ENCODE measurements around the gene PLXNA4.

PLXNA4 gene

DNA sequence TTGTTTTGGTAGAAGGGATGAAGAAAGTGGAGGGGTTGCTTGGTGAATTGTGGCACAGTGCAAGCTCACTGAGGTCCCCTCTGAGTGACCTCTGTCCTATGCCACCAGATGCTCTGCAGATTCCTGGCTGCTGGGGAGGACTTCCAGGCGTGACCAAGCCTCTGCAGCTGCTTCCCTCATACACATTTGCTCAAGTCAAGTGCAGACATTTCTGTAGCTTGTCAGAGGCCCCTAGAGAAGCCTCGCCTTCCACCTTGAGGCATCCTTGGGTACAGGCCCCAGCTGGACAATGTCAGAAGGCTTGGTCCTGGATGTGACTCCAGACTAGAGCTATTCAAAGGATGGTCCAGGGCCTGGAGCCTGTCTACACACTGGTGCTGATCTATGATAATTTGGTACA lies 464.2 kb downstream of the PLXNA4 start:
- no peaks in the 10 kb centered on the region for H3K27me3 Mint-ChIP-seq
- H3K36me3 Mint-ChIP-seq (ENCODE audit: low read depth), result no peaks in the 10 kb centered on the region
- H3K4me3 Mint-ChIP-seq, result no peak overlapping the region
- H3K27ac Mint-ChIP-seq, result no peak overlapping the region
- H3K4me1 Mint-ChIP-seq (ENCODE audit: low read depth), result no peaks in the 10 kb centered on the region
- H3K9me3 Mint-ChIP-seq, result no peaks in the 10 kb centered on the region
- intact Hi-C loops (cut with micrococcal nuclease), result no loop called here

GRCh38 chr7:132110692-132111091 lies 465.6 kb downstream of the PLXNA4 start:
- Mint-ChIP-seq H3K4me1 (ENCODE audit: low read depth) (no peaks in the 10 kb centered on the region), H3K36me3 (ENCODE audit: low read depth) (no peaks in the 10 kb centered on the region), H3K9me3 (no peaks in the 10 kb centered on the region), H3K27me3 (no peaks in the 10 kb centered on the region), H3K27ac (no peak overlapping the region), H3K4me3 (no peak overlapping the region)
- intact Hi-C loops (cut with micrococcal nuclease), result no loop called here

DNA sequence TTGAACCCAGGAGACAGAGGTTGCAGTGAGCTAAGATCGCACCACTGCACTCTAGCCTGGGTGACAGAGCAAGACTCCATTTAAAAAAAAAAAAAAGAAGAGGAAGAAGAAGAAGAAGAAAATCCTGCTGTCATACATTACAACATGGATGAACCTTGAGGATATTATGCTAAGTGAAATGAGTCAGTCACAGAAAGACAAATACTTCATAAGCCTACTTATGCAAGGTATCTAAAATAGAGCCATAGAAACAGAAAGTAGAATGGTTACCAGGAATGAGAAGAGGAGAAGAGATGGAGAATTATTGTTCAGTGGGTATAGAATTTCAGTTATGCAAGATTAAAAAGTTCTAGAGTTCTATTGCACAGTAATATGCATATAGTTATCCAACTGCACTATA lies 466.5 kb downstream of the PLXNA4 start:
- Mint-ChIP-seq H3K9me3 (no peaks in the 10 kb centered on the region), H3K4me3 (no peak overlapping the region), H3K27ac (no peak overlapping the region), H3K36me3 (ENCODE audit: low read depth) (no peaks in the 10 kb centered on the region), H3K27me3 (no peaks in the 10 kb centered on the region), H3K4me1 (ENCODE audit: low read depth) (no peaks in the 10 kb centered on the region)
- intact Hi-C loops (cut with micrococcal nuclease), result no loop called here

GRCh38 chr7:132108563-132108962 lies 467.7 kb downstream of the PLXNA4 start:
- Mint-ChIP-seq H3K27me3 (no peaks in the 10 kb centered on the region), H3K4me3 (no peak overlapping the region), H3K9me3 (no peaks in the 10 kb centered on the region), H3K36me3 (ENCODE audit: low read depth) (no peaks in the 10 kb centered on the region), H3K27ac (no peak overlapping the region), H3K4me1 (ENCODE audit: low read depth) (no peaks in the 10 kb centered on the region)
- intact Hi-C loops (cut with micrococcal nuclease), result no loop called here

DNA sequence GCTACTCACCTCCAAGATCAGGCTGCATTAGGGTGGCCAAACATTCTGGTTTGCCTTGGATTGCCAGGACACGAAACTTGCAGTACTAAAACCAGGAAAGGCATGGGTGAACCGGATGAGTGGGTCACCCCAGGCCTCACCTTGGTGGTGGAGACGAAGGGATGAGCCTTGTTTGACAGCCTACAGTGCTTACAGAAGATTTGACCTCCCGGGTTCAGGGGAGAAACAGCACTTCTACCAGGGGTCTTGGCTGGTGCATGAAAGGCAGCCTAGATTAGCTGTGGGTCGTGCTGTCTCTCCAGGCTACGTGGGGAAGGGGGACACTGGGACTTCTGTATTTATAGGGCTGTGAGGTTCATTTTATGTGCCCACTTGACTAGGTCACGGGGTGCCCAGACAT lies 469.8 kb downstream of the PLXNA4 start:
- Mint-ChIP-seq H3K4me3 (no peak overlapping the region), H3K4me1 (ENCODE audit: low read depth) (no peaks in the 10 kb centered on the region), H3K36me3 (ENCODE audit: low read depth) (no peaks in the 10 kb centered on the region), H3K27ac (no peak overlapping the region), H3K9me3 (no peaks in the 10 kb centered on the region), H3K27me3 (no peaks in the 10 kb centered on the region)
- intact Hi-C loops (cut with micrococcal nuclease), result no loop called here

DNA sequence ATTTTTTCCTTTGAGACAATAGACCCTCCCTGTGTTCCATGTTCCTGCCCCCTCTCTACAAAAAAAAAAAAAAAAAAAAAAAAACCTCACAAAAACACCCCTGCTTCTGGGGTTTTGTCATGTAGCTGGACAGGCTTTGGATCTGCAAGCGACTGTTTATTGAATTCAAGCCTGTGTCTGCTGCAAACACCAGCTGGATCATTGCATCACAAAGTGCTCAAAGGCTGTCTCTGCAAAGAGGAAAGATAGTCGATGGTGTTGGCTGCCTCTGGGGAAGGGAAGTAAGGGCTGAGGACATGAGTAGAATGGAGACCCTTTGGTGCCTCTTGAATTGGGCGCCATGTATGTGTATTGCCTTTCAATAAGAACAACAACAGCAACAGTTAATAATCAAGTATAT lies 471.2 kb downstream of the PLXNA4 start:
- H3K36me3 Mint-ChIP-seq (ENCODE audit: low read depth), result no peaks in the 10 kb centered on the region
- no peaks in the 10 kb centered on the region for H3K9me3 Mint-ChIP-seq
- intact Hi-C loops (cut with micrococcal nuclease), result no loop called here
- H3K27me3 Mint-ChIP-seq, result no peaks in the 10 kb centered on the region
- H3K4me1 Mint-ChIP-seq (ENCODE audit: low read depth), result no peaks in the 10 kb centered on the region
- H3K27ac Mint-ChIP-seq, result no peak overlapping the region
- no peak overlapping the region for H3K4me3 Mint-ChIP-seq

DNA sequence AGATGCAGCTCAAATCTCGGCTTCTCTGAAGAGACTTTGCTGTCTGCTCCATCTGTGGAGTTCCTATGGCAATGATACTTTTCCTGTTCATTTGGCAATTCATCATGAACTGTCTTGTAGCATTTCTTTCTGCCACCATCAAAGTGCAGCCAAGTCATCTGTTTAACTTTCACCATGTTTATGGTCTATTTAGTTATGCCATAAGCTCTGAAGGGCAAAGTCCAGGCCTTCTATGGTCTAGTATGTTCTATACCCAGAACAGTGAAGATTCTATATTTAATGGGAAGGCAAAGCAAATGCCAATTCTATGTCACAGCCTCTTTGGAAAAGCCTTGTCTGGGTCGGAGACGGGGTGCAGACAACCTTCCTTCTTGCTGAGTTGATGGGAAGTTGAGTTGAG lies 472.6 kb downstream of the PLXNA4 start:
- no peaks in the 10 kb centered on the region for H3K9me3 Mint-ChIP-seq
- H3K4me1 Mint-ChIP-seq (ENCODE audit: low read depth), result no peaks in the 10 kb centered on the region
- H3K4me3 Mint-ChIP-seq, result no peak overlapping the region
- H3K27ac Mint-ChIP-seq, result no peak overlapping the region
- no peaks in the 10 kb centered on the region for H3K27me3 Mint-ChIP-seq
- no peaks in the 10 kb centered on the region for H3K36me3 Mint-ChIP-seq (ENCODE audit: low read depth)
- intact Hi-C loops (cut with micrococcal nuclease), result no loop called here

- intact Hi-C loops (cut with micrococcal nuclease), result no loop called here
- Mint-ChIP-seq H3K4me3 (no peak overlapping the region), H3K36me3 (ENCODE audit: low read depth) (no peaks in the 10 kb centered on the region), H3K4me1 (ENCODE audit: low read depth) (no peaks in the 10 kb centered on the region), H3K9me3 (no peaks in the 10 kb centered on the region), H3K27ac (no peak overlapping the region), H3K27me3 (no peaks in the 10 kb centered on the region)
Measured at GRCh38 chr7:132102942-132103341, 473.3 kb downstream of the PLXNA4 start.

- intact Hi-C loops (cut with micrococcal nuclease), result no loop called here
- Mint-ChIP-seq H3K9me3 (no peaks in the 10 kb centered on the region), H3K4me3 (no peak overlapping the region), H3K27ac (no peak overlapping the region), H3K4me1 (ENCODE audit: low read depth) (no peaks in the 10 kb centered on the region), H3K36me3 (ENCODE audit: low read depth) (no peaks in the 10 kb centered on the region), H3K27me3 (no peaks in the 10 kb centered on the region)
Measured at GRCh38 chr7:132102391-132102790, 473.9 kb downstream of the PLXNA4 start.

GRCh38 chr7:132100981-132101380 lies 475.3 kb downstream of the PLXNA4 start:
- intact Hi-C loops (cut with micrococcal nuclease), result no loop called here
- H3K27ac Mint-ChIP-seq, result no peak overlapping the region
- H3K27me3 Mint-ChIP-seq, result no peaks in the 10 kb centered on the region
- H3K9me3 Mint-ChIP-seq, result no peaks in the 10 kb centered on the region
- no peaks in the 10 kb centered on the region for H3K4me1 Mint-ChIP-seq (ENCODE audit: low read depth)
- no peaks in the 10 kb centered on the region for H3K36me3 Mint-ChIP-seq (ENCODE audit: low read depth)
- no peak overlapping the region for H3K4me3 Mint-ChIP-seq

GRCh38 chr7:132100483-132100882 lies 475.8 kb downstream of the PLXNA4 start:
- Mint-ChIP-seq H3K4me3 (no peak overlapping the region), H3K4me1 (ENCODE audit: low read depth) (no peaks in the 10 kb centered on the region), H3K9me3 (no peaks in the 10 kb centered on the region), H3K27ac (no peak overlapping the region), H3K36me3 (ENCODE audit: low read depth) (no peaks in the 10 kb centered on the region), H3K27me3 (no peaks in the 10 kb centered on the region)
- intact Hi-C loops (cut with micrococcal nuclease), result no loop called here

DNA sequence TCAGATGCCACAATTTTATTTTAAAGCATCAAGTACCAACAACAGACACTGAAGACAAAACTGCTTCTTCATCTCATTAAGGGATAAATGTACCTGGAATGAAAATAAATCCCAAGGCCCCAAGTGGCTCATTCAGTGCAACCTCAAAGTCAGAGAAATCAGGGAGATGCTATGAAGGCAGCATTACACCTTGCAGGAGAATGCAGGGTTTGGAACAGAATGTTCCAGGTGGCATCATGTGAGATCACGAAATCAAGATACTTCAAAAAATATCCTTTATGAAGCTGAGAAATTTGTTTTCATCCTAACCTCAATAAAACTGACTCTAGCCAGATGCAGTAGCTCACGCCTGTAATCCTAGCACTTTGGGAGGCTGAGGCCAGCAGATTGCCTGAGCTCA lies 477.1 kb downstream of the PLXNA4 start:
- Mint-ChIP-seq H3K4me3 (no peak overlapping the region), H3K36me3 (ENCODE audit: low read depth) (no peaks in the 10 kb centered on the region), H3K9me3 (no peaks in the 10 kb centered on the region), H3K4me1 (ENCODE audit: low read depth) (no peaks in the 10 kb centered on the region), H3K27me3 (no peaks in the 10 kb centered on the region), H3K27ac (no peak overlapping the region)
- intact Hi-C loops (cut with micrococcal nuclease), result no loop called here

DNA sequence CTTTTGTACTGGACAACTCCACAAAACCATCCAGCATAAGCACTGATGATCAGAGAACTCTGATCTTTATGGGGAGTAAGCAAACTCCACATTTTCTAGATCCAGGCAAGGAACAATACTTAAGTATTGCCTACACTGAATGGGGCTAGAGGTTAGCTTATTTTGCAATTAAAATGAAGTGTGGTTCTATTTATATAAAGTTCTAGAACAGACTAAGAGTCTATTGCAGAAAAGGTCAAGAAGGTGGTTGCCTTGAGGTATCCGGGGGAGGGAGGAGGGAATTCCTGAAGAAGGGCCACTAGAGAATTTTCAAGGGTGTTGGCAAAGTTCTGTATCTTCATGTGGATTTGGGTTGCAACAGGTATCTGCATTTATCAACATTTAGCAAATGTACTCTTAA lies 477.9 kb downstream of the PLXNA4 start:
- Mint-ChIP-seq H3K4me1 (ENCODE audit: low read depth) (no peaks in the 10 kb centered on the region), H3K27ac (no peak overlapping the region), H3K4me3 (no peak overlapping the region), H3K9me3 (no peaks in the 10 kb centered on the region), H3K36me3 (ENCODE audit: low read depth) (no peaks in the 10 kb centered on the region), H3K27me3 (no peaks in the 10 kb centered on the region)
- intact Hi-C loops (cut with micrococcal nuclease), result no loop called here

DNA sequence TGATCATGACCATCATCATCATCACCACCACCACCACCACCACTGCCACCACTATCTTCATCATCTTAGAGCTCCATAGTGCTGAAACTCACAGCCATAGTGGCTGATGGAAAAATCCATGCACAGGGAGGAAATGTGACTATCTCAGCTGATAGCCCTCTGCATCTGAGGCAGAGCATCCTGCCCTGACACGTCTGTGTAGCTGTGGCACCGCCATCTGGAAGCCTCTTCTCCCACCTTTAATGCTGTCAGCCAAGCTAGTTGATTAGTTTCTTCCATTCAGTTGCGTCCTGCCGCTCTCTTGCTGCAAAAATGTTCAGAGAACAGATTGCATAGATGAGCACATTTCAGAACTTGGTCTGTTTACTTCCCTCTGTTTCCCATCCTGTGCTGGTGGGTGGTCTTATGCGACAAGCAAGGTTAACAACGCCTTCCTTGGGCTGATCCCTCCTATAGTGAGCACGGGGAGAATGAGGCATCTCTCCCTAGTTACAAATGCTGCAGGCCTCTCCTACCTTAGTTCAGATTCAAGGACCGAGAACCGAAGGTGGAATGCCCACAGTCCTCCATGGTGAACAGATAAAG lies 478.6 kb downstream of the PLXNA4 start:
- H3K27ac Mint-ChIP-seq, result no peak overlapping the region
- H3K9me3 Mint-ChIP-seq, result no peaks in the 10 kb centered on the region
- no peaks in the 10 kb centered on the region for H3K27me3 Mint-ChIP-seq
- H3K4me3 Mint-ChIP-seq, result no peak overlapping the region
- H3K36me3 Mint-ChIP-seq (ENCODE audit: low read depth), result no peaks in the 10 kb centered on the region
- H3K4me1 Mint-ChIP-seq (ENCODE audit: low read depth), result no peaks in the 10 kb centered on the region
- intact Hi-C loops (cut with micrococcal nuclease), result no loop called here

- Mint-ChIP-seq H3K36me3 (ENCODE audit: low read depth) (no peaks in the 10 kb centered on the region), H3K4me1 (ENCODE audit: low read depth) (no peaks in the 10 kb centered on the region), H3K9me3 (no peaks in the 10 kb centered on the region), H3K4me3 (no peak overlapping the region), H3K27me3 (no peaks in the 10 kb centered on the region), H3K27ac (no peak overlapping the region)
- intact Hi-C loops (cut with micrococcal nuclease), result no loop called here
Measured at GRCh38 chr7:132095111-132095765, 481.0 kb downstream of the PLXNA4 start.
